ENCODE measurements around the gene BLOC1S5.

- TF ChIP-seq TAF1 (IDR thresholded peaks at IDR 0.05; ENCODE audit: low read depth, low read length) (no peak), POLR2AphosphoS5 (IDR thresholded peaks at IDR 0.05; ENCODE audit: low read depth, low read length) (no peak), POLR2A (IDR thresholded peaks at IDR 0.05; ENCODE audit: low read depth, low read length) (peak; percentile 60; the same call in 1 of the 2 replicates), POU2F2 (IDR thresholded peaks at IDR 0.05; ENCODE audit: low read depth, low read length) (no peak)
Measured at GRCh38 chr6:8064638-8065518, 689 bp upstream of the BLOC1S5 start.

All from GM12891 (cell line).